GM23338 (cell line): Measurements from ENCODE around the gene ZNF804B.

Experiments
- CREB1 ChIP-seq: fragments of 250-450 bp; sonication (Bioruptor Pico); IDR thresholded peaks from 2 replicates; pipeline ENCODE4 v1.5.0; 2020; ENCODE audit warnings: low read depth, mild to moderate bottlenecking, moderate library complexity
- EZH2 ChIP-seq: fragments of 200-600 bp; sonication (generic); IDR thresholded peaks from one replicate; pipeline ENCODE4 v1.8.0; 2017; ENCODE audit warnings: antibody characterized with exemption, mild to moderate bottlenecking, low read depth; ENCODE audit not compliant: unreplicated experiment
- NANOG ChIP-seq: IDR thresholded peaks from 2 replicates; pipeline ENCODE4 v1.6.1; 2016; ENCODE audit warnings: antibody characterized with exemption, borderline replicate concordance
- POLR2AphosphoS5 ChIP-seq: IDR thresholded peaks from 2 replicates; pipeline ENCODE4 v1.6.1; 2016; ENCODE audit warnings: antibody characterized with exemption, low read depth
- STAT1 ChIP-seq: IDR thresholded peaks from one replicate; pipeline ENCODE4 v1.6.1; 2016; ENCODE audit warnings: antibody characterized with exemption; ENCODE audit not compliant: unreplicated experiment
- ZNF331 ChIP-seq: fragments of 250-450 bp; sonication (Bioruptor Pico); IDR thresholded peaks from 2 replicates; pipeline ENCODE4 v1.5.0; 2020; ENCODE audit warnings: low read depth, mild to moderate bottlenecking, moderate library complexity
- TF ChIP-seq, protein P1 (sequence below), 2 experiments: fragments of 200-600 bp in 1 of 2; sonication (generic) in 1 of 2; conservative IDR thresholded peaks; 2 replicates each; pipeline versions ENCODE4 v1.5.1 to v1.6.1; 2016 to 2017; ENCODE audit warnings: antibody characterized with exemption in 2 of 2, low read depth in 2 of 2, mild to moderate bottlenecking in 2 of 2, moderate library complexity in 1 of 2
- TF ChIP-seq, protein P2 (sequence below): IDR thresholded peaks from one replicate; pipeline ENCODE4 v1.6.1; 2018; ENCODE audit warnings: antibody characterized with exemption; ENCODE audit not compliant: unreplicated experiment
- TF ChIP-seq, protein P3 (sequence below): IDR thresholded peaks from 2 replicates; pipeline ENCODE4 v1.6.1; 2016; ENCODE audit warnings: antibody characterized with exemption

DNA sequence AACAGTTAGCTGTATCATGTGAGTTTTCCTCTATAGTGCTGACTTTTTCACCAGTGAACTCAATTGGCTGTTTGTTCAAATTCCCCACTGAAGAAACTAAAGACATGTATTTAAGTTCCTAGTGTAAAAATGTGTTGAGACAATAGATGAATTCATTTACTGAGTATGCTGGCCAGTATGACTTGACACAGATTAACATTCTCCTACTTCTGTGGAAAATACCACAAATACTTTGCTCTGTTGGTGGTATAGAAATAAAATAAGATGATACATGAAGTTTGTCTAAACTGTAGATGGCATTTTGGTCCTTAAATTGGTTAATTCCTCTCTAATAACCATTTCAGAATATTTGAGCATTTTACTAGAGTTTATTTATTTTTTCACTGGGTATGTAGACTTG is 263.7 kb downstream of the ZNF804B start:
- TF ChIP-seq EZH2, result no peak
- TF ChIP-seq, protein P1, sequence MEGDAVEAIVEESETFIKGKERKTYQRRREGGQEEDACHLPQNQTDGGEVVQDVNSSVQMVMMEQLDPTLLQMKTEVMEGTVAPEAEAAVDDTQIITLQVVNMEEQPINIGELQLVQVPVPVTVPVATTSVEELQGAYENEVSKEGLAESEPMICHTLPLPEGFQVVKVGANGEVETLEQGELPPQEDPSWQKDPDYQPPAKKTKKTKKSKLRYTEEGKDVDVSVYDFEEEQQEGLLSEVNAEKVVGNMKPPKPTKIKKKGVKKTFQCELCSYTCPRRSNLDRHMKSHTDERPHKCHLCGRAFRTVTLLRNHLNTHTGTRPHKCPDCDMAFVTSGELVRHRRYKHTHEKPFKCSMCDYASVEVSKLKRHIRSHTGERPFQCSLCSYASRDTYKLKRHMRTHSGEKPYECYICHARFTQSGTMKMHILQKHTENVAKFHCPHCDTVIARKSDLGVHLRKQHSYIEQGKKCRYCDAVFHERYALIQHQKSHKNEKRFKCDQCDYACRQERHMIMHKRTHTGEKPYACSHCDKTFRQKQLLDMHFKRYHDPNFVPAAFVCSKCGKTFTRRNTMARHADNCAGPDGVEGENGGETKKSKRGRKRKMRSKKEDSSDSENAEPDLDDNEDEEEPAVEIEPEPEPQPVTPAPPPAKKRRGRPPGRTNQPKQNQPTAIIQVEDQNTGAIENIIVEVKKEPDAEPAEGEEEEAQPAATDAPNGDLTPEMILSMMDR (conservative IDR thresholded peaks at IDR 0.05; ENCODE audit: low read depth in 2 of 2), result no peak
- TF ChIP-seq POLR2AphosphoS5, result no peak
- TF ChIP-seq CREB1 (CRISPR knock-in tag), result no peak
- no peak for TF ChIP-seq ZNF331 (CRISPR knock-in tag)
- TF ChIP-seq, protein P2, sequence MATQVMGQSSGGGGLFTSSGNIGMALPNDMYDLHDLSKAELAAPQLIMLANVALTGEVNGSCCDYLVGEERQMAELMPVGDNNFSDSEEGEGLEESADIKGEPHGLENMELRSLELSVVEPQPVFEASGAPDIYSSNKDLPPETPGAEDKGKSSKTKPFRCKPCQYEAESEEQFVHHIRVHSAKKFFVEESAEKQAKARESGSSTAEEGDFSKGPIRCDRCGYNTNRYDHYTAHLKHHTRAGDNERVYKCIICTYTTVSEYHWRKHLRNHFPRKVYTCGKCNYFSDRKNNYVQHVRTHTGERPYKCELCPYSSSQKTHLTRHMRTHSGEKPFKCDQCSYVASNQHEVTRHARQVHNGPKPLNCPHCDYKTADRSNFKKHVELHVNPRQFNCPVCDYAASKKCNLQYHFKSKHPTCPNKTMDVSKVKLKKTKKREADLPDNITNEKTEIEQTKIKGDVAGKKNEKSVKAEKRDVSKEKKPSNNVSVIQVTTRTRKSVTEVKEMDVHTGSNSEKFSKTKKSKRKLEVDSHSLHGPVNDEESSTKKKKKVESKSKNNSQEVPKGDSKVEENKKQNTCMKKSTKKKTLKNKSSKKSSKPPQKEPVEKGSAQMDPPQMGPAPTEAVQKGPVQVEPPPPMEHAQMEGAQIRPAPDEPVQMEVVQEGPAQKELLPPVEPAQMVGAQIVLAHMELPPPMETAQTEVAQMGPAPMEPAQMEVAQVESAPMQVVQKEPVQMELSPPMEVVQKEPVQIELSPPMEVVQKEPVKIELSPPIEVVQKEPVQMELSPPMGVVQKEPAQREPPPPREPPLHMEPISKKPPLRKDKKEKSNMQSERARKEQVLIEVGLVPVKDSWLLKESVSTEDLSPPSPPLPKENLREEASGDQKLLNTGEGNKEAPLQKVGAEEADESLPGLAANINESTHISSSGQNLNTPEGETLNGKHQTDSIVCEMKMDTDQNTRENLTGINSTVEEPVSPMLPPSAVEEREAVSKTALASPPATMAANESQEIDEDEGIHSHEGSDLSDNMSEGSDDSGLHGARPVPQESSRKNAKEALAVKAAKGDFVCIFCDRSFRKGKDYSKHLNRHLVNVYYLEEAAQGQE, result no peak
- TF ChIP-seq, protein P3, sequence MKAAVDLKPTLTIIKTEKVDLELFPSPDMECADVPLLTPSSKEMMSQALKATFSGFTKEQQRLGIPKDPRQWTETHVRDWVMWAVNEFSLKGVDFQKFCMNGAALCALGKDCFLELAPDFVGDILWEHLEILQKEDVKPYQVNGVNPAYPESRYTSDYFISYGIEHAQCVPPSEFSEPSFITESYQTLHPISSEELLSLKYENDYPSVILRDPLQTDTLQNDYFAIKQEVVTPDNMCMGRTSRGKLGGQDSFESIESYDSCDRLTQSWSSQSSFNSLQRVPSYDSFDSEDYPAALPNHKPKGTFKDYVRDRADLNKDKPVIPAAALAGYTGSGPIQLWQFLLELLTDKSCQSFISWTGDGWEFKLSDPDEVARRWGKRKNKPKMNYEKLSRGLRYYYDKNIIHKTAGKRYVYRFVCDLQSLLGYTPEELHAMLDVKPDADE, result no peak
- no peak for TF ChIP-seq NANOG
- no peak for TF ChIP-seq STAT1
